Smooth muscle cell (in vitro differentiated cells): ENCODE results near the gene CCL27. TPM values are rescaled to one million over a fixed set of nuclear protein-coding genes. Genes with fewer than 3 reads are reported as not detected.

Source experiments
- DNase-seq: peaks from one replicate; lab custom pipeline; 2025; ENCODE audit not compliant: unreplicated experiment; lab: John Stamatoyannopoulos, UW
- H2AFZ ChIP-seq: fragments of 200-600 bp; sonication (generic); 2 replicates; pipeline ENCODE4 v1.6.0; 2016; ENCODE audit warnings: antibody characterized with exemption, low read depth, mild to moderate bottlenecking
- H3F3A ChIP-seq: fragments of 200-600 bp; sonication (generic); 2 replicates; pipeline ENCODE4 v1.6.0; 2017; ENCODE audit warnings: antibody characterized with exemption, low read depth
- H3K27ac ChIP-seq: fragments of 200-600 bp; sonication (generic); 2 replicates; pipeline ENCODE4 v1.5.1; 2016; ENCODE audit warnings: low read depth, mild to moderate bottlenecking
- H3K27me3 ChIP-seq: fragments of 200-600 bp; sonication (generic); 2 replicates; pipeline ENCODE4 v1.6.1; 2016; ENCODE audit warnings: low read depth, mild to moderate bottlenecking
- H3K36me3 ChIP-seq: fragments of 200-600 bp; sonication (generic); 2 replicates; pipeline ENCODE4 v1.5.1; 2016; ENCODE audit warnings: low read depth
- H3K4me1 ChIP-seq: fragments of 200-600 bp; sonication (generic); 2 replicates; pipeline ENCODE4 v1.5.1; 2016; ENCODE audit warnings: low read depth
- H3K4me2 ChIP-seq: fragments of 200-600 bp; sonication (generic); 2 replicates; pipeline ENCODE4 v1.6.0; 2016; ENCODE audit warnings: mild to moderate bottlenecking
- H3K4me3 ChIP-seq: fragments of 200-600 bp; sonication (generic); 2 replicates; pipeline ENCODE4 v1.5.1; 2016; ENCODE audit warnings: mild to moderate bottlenecking
- H3K79me2 ChIP-seq: fragments of 200-600 bp; sonication (generic); 2 replicates; pipeline ENCODE4 v1.6.0; 2016; ENCODE audit warnings: low read depth, mild to moderate bottlenecking
- H3K9ac ChIP-seq: fragments of 200-600 bp; sonication (generic); 2 replicates; pipeline ENCODE4 v1.6.0; 2016; ENCODE audit warnings: low read depth
- H3K9me3 ChIP-seq: fragments of 200-600 bp; sonication (generic); replicated peaks from 2 replicates; pipeline ENCODE4 v1.5.1; 2016; ENCODE audit warnings: low read depth
- H4K20me1 ChIP-seq: fragments of 200-600 bp; sonication (generic); 2 replicates; pipeline ENCODE4 v1.6.0; 2016; ENCODE audit warnings: low read depth
- CTCF ChIP-seq: fragments of 200-600 bp; sonication (generic); IDR thresholded peaks from 2 replicates; pipeline ENCODE4 v1.5.1; 2017; ENCODE audit warnings: borderline replicate concordance, mild to moderate bottlenecking, antibody characterized with exemption; ENCODE audit not compliant: insufficient read depth, poor library complexity, severe bottlenecking
- WGBS: methylation state at CpG from one replicate; pipeline ENCODE4 v1.1.7; 2016; ENCODE audit warnings: low lambda C conversion rate; 5-methylcytosine and 5-hydroxymethylcytosine counted together
- polyA plus RNA-seq: library from polyadenylated mRNA; unstranded; fragments of >200 nt; fragmentation: Nextera tagmentation; extraction: Ambion mirVana; gene quantifications from 2 replicates; pipeline ENCODE4 v1.2.1, GENCODE V29; 2016
- total RNA-seq: library from RNA; depleted of rRNA; stranded (reverse); fragments of >200 nt; gene quantifications from 2 replicates; pipeline ENCODE4 v1.2.3, GENCODE V29; 2014

The CCL27 gene
- total and polyA plus RNA-seq, 2 experiments from 2014 or later, result 1.0 to 3.6 TPM

GRCh38 chr9:34686231-34686630 lies 23.8 kb upstream of the CCL27 start:
- DNase-seq, result no peak
- H3K4me1 ChIP-seq, result no peaks in the 10 kb centered on the region
- H3K9me3 ChIP-seq, result no peaks in the 10 kb centered on the region
- no peak overlapping the region for H2AFZ ChIP-seq
- no peak overlapping the region for H3K9ac ChIP-seq
- no peaks in the 10 kb centered on the region for H3K79me2 ChIP-seq
- H3K36me3 ChIP-seq, result no peaks in the 10 kb centered on the region
- H3K27me3 ChIP-seq, result no peaks in the 10 kb centered on the region
- no peaks in the 10 kb centered on the region for H4K20me1 ChIP-seq
- H3F3A ChIP-seq, result no peaks in the 10 kb centered on the region
- H3K4me2 ChIP-seq, result no peak overlapping the region
- 93% methylated on average over 5 of the region's 5 CpGs for WGBS
- H3K4me3 ChIP-seq, result no peak overlapping the region
- TF ChIP-seq CTCF, result no peak
- no peak overlapping the region for H3K27ac ChIP-seq

GRCh38 chr9:34685591-34685990 lies 23.1 kb upstream of the CCL27 start:
- no peaks in the 10 kb centered on the region for H3K4me1 ChIP-seq
- H4K20me1 ChIP-seq, result no peaks in the 10 kb centered on the region
- no peak overlapping the region for H3K4me3 ChIP-seq
- no peak for TF ChIP-seq CTCF
- H3K27ac ChIP-seq, result no peak overlapping the region
- no peaks in the 10 kb centered on the region for H3K27me3 ChIP-seq
- H3K9me3 ChIP-seq, result no peaks in the 10 kb centered on the region
- no peak for DNase-seq
- no peaks in the 10 kb centered on the region for H3K79me2 ChIP-seq
- no peak overlapping the region for H2AFZ ChIP-seq
- WGBS, result 92% methylated on average over 4 of the region's 4 CpGs
- H3F3A ChIP-seq, result no peaks in the 10 kb centered on the region
- H3K9ac ChIP-seq, result no peak overlapping the region
- H3K4me2 ChIP-seq, result no peak overlapping the region
- H3K36me3 ChIP-seq, result no peaks in the 10 kb centered on the region

- 100% methylated on average over 4 of the region's 4 CpGs for WGBS
- no peak overlapping the region for H3K9ac ChIP-seq
Observed at GRCh38 chr9:34684816-34685215, 22.4 kb upstream of the CCL27 start.

More at GRCh38 chr9:34684816-34685215, 22.4 kb upstream of the CCL27 start:
- Histone ChIP-seq H3K27ac (no peak overlapping the region), H3K27me3 (no peaks in the 10 kb centered on the region), H4K20me1 (no peaks in the 10 kb centered on the region), H3K36me3 (no peaks in the 10 kb centered on the region), H3K9me3 (no peaks in the 10 kb centered on the region), H3K4me1 (no peaks in the 10 kb centered on the region), H2AFZ (no peak overlapping the region), H3K79me2 (no peaks in the 10 kb centered on the region), H3F3A (no peaks in the 10 kb centered on the region), H3K4me2 (no peak overlapping the region), H3K4me3 (no peak overlapping the region)
- TF ChIP-seq CTCF, result no peak
- no peak for DNase-seq
